NK-92 treated with Interleukin-12 subunit alpha and Interleukin-12 subunit beta, amount 100 ng/mL, for 24 hours (cell line): Measurements from ENCODE around the gene CIROP.

Experiments used
- DNase-seq: peaks from one replicate; lab custom pipeline; 2025; lab: John Stamatoyannopoulos, UW

CIROP gene

DNA sequence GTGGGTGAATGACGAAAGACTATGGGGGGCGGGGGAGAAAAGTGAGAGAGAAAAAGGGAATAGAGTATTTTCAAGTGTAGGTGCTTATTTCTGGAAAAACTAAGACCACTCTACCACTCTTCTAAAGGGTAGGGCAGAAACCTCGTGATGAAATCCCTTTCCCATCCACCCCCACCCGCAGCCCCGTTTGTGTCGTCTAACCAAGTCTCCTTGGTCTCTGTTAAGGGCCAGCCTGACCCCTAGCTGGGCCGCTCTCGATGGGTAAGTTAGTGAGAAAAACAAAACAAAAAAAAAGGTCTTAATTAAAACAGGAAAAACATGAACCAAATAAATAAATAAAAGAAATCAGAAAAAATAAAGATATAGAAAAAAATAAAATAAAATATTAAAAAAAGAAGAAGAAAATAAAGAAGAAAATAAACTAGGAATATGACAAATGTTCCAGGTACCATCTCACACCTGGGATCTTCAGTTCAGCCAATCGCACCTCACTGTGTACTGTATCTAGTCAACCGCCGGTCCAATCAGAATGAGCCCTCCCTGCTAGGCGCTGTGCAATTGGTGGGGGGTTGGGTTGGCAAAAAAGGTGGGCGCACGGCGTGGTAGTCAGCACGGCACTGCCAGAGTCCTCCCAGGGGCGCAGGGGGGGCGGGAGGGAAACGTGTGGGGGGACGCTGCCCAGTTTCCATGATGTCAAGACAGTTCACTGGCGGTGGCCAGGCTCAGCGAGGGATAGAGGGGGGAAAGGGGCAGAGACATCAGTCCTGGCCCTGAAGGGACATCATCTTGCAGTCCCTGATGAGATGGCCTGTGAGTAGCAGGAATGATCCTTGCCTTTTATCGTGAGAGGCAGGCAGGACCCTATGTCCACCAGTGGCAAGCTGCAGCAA lies 37.7 kb downstream of the CIROP start:
- no peak for DNase-seq

- no peak for DNase-seq
Measured at GRCh38 chr14:23066368-23066767, 38.4 kb downstream of the CIROP start.

DNA sequence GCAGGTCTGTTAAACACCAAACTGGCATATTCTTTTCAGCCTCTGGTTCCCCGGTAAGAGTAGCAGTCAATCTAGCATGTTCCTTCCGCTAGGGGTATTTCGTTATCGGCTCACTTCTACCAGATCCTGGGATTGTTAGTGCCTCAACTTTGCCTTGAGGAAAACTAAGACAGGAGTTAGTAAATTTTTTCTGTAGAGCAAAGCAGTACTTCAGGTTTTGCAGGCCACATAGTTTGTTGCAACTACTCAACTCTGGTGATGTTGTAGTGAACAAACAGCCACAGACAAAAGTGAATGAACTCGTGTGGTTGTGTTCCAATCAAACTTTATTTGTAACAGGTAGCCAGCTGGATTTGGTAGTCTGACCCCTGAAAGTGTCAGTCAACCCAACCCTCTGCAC lies 41.2 kb downstream of the CIROP start:
- no peak for DNase-seq

DNA sequence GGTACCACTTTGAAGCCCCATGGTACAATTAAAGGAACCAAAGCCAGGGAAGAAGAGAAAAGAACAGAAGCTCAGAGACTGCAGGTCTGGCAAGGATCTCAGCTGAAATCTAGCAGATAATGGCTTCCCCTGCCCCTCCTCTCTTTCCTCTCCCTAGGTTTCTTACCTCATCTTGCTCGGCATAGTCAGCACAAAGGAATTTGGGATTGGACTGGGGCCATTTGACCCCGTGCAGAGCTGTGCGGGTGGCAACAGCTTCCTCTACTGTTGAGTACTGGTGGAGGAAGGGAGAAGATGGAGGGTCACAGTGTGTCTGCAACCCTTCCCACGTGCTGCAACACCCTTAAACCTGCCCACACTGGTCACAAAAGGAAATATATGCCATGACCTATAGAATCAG lies 42.8 kb downstream of the CIROP start:
- DNase-seq: no peak

- DNase-seq: no peak
Measured at GRCh38 chr14:23060536-23061260, 44.1 kb downstream of the CIROP start.

GRCh38 chr14:23058654-23059504 lies 45.9 kb downstream of the CIROP start:
- DNase-seq: no peak

DNA sequence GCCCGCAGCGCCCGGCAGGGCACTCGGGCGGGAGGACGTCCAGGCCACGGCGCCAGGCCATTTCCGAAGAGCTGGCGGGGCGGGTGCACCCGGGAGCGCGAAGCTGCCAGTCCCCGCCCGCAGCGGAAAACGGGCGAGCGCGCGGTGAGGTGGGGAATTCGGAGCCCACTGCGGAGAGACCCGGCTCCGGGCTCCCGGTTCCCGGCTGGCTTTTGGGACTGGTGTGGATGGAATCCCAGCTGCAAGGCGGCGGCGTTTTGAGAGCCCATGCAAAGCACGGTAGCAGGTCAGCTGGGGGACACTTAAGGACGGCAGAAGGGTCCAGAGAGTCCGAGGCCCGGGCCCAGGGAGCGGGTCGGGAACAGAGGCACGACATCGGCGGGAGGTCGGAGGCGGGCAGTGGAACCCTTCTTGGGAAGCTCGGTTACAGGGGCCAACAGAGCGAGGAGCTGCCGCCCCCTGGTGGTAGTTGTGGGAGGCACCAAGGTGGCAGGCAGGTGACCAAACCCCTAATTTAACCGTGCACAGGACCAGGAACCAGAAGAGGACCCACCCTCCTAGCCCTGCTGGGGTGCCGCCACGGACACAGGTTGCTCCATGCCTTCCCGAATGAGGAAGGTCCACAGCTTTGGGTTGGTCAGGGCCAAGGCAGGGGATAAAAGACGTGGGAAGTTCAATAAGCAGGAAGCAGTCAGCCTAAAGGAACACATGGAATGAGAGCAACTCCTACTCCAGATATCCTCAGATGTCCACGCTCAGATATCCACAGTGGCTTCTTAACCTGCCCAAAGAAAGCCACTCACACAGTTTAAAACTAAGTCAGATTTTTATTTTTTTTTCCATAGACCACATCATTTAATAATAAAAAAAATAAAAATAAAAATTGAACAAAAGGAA lies 46.8 kb downstream of the CIROP start:
- no peak for DNase-seq

DNA sequence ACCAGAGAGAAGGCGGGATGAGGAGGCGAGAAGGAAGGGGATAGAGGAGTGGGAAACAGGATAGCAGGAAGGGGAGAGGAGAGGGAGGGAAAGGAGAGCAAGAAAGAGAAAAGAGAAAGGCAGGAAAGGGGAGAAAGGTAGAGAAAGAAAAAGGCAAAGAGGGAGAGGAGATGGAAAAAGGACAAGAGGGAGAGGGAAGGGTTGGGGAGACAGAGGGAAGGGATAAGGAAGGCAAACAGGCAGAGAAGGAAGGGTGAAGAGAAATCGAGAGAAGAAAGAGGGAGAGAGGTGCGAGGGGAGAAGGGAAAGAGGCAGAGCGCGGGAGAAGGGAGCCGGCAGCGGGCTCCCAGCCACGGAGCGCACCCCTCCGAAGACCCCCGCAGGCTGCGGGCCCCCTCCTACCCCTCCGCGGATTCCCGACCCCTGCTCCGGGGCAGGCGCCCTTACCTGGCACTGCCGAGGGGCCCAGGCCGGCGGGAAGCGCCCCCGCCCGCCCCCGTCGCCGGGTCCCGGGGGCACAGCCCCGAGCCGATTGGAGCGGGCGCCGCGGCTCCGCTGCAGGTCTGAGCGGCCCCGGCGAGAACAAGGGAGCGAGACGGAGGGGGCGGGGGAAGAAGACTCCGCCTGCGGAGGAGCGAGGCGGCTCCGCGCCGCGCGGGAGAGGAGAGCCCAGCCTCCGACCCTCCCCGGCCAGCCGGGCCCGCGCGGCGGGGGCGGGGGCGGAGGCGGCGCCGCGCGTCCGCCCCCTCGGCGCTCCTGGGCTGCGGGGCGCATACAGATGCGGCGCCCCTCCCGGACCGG lies 47.6 kb downstream of the CIROP start, which contains the start of gene CDH24:
Gene CDH24, minus strand, starts transcription at position 565 of the 801 bp plus-strand sequence. CDS start 1,787 bp downstream, outside the sequence.
- no peak for DNase-seq

DNA sequence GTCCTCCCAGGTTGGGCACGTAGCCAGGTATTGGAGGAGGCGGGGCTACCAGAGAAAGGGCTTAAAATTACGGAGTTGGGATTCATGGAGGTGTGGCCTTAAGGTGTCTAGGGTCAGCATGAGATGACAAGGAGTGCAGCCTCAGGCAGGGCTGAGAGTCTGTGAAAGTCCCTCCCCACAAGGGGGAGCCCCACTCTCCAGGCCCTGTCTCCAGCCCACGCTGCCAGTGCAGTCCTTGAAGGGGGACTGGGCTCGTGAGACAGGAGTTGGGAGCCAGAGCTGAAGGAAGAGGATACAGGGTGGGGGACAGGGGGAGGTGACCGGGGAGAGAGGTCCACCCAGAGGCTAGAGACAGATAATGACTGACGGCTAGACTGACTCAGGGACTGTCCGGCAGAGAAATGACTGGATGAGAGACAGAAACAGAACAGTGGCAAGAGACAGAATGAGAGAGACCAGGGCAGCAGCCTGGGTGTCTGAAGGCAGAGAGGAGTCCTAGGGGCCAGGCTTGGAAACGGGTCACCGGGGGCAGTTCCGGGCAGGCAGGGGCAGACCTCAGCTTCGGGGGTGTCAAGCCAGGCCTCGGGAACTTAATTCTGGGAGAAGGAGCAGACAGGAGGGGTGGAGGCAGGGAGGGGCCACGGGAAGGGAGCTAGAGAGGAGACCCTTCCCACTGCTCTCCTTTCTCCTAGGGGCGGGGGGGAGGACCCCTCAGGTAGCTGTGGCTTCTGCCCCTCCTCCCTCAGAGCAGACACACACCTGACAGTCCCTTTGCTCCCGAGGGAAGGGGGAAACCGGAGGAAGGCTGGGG lies 48.4 kb downstream of the CIROP start:
- DNase-seq: no peak

DNA sequence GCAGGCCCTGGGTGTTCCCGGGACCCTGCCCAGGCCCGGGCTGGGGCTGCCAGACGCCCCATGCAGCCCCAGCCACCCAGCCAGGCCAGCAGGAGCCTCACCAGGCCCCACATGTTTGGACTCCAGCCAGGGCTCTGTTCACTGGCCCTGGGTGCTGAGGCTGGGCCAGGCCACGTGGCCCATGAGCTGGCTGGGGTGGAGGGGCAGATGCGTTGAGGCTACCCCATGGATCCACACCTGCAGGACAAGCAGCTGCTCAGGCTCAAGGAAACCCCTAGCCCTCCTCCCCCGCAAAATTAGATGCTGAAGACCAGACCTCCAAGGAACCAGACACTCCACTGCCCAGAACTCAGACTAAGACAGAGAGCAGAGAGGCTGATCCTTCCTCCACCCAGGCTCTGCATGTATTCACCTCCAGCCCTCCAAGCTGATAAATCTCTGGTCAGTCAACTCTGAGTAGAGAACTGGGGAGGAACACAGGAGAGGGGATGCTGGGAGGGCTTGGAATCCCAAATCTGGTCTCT lies 49.1 kb downstream of the CIROP start:
- DNase-seq: no peak

DNA sequence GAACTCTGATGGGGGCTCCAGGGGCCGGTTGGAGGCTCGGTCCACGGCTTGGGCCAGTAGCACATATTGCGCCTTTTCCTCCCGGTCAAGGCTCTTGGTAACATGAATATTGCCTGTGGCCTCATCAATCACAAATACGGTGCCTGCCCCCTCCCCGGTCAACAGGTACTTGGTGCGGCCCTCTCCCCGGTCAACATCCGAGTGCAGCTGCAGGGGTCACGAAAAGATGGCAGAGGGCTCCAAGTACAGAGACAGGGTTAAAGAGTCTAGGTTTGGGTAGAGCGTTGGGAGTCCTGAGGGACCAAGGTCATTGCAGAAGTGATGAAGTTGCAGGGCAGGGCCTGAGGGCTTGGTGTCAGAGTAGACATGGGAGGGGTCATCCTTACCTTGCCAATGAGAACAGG lies 49.6 kb downstream of the CIROP start:
- no peak for DNase-seq

DNA sequence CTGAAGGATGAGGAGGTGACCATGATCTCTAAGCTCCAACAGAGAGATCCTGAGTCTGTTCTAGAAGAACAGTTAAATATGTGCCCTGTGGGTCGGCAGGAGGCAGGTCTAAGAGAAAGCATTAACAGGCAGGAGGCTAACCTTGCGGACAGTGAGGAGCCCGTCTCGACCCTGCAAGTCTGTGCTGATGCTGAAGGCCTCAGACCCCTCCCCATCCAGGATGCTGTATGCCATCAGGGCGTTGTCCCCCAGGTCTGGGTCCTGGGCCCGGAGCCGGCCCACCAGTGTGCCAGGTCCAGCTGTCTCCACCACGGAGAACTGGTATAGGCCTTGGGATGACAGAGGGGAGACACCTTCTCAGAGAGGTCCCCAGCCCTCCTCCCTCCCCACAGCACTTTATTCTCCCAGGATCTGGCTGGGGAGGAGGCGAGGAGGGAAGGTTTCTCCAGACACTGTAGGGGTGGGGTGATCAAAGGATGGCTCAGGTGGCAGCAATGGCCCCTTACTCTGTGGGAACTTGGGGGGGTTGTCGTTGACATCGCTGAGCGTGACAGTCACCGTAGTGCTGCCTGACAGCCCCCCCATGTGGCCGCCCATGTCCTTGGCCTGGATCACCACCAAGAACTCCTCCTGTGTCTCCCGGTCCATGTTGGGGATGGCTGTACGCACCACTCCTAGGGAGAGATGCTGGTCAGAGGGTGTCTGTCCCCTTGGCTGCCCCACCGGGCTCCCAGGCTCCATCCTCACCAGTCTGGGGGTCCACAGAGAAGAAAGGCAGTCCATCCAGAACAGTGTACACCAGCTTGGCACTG lies 50.6 kb downstream of the CIROP start:
- DNase-seq: no peak

GRCh38 chr14:23053426-23053825 lies 51.4 kb downstream of the CIROP start:
- DNase-seq: no peak

GRCh38 chr14:23052671-23053070 lies 52.1 kb downstream of the CIROP start:
- no peak for DNase-seq

DNA sequence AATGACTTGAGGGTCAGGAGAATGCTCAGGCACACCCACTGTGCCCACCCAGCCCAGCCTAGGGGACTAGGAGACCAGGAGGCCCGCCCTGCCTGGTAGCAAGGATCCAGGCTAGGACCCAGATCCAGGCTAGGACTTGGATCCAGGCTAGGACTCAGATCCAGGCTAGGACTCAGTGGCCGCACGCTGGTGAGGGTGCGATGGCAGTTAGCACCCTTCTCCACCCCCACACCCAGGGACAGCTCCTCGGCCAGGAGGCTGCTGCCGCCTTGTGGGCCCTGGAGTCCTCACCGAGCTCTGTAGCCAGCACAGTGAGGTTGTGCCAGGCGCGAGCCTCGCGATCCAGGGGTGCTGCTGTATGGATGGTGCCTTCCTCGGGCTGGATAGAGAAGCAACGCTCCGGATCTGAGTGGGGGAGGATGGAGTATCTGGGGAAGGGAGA lies 52.6 kb downstream of the CIROP start:
- DNase-seq: no peak

- DNase-seq: no peak
Measured at GRCh38 chr14:23051141-23052057, 53.4 kb downstream of the CIROP start.
